Lower lobe of right lung (tissue), 2 donors: ENCODE measurements around the gene LMAN1L. TPM values are rescaled to one million over a fixed set of nuclear protein-coding genes. Genes with fewer than 3 reads are reported as not detected.
A peak's percentile ranks its signal among the peaks of the same experiment; 100 is the strongest.

Experiments used
- ATAC-seq, 2 donors: fragments of 200-7000 bp; cut with Tn5 transposase; one replicate each; pipeline ENCODE4 v1.9.1; 2020 to 2022; ENCODE audit warnings: mild to moderate bottlenecking in 2 of 2, moderate library complexity in 2 of 2
- DNase-seq: peaks from one replicate; pipeline ENCODE4 v3.0.0-alpha.2; 2020
- H3K27ac ChIP-seq: fragments of 200-600 bp; one replicate; pipeline ENCODE4 v1.8.0; 2022
- H3K27me3 ChIP-seq: fragments of 200-600 bp; one replicate; pipeline ENCODE4 v1.8.0; 2022; ENCODE audit warnings: low read depth
- H3K36me3 ChIP-seq: fragments of 200-600 bp; one replicate; pipeline ENCODE4 v1.8.0; 2022; ENCODE audit warnings: mild to moderate bottlenecking
- H3K4me1 ChIP-seq: fragments of 200-600 bp; one replicate; pipeline ENCODE4 v1.8.0; 2022
- H3K4me3 ChIP-seq: fragments of 200-600 bp; one replicate; pipeline ENCODE4 v1.8.0; 2022; ENCODE audit warnings: mild to moderate bottlenecking
- H3K9me3 ChIP-seq: fragments of 200-600 bp; one replicate; pipeline ENCODE4 v1.8.0; 2022
- intact Hi-C: fragments of 100-400 bp; cut with DNase I; formaldehyde crosslinking; loops from one replicate; pipeline ENCODE4 v1.11.0; 2022
- microRNA-seq: library from miRNA; unstranded; fragments of <30 nt; microRNA quantifications from one replicate; pipeline ENCODE4 v1.2.0, GENCODE V29; 2020; ENCODE audit warnings: borderline number of aligned reads
- total RNA-seq: library from RNA; stranded (reverse); fragmentation: NEBNext Ultra II Directional; extraction: Animal tissue kit (Norgen Biotek cat#: 25700); gene quantifications from one replicate; pipeline ENCODE4 v1.2.1, GENCODE V29; 2021
- TF ChIP-seq, protein P1 (sequence below): fragments of 200-600 bp; IDR thresholded peaks from one replicate; pipeline ENCODE4 v1.8.0; 2022; ENCODE audit warnings: antibody characterized with exemption, mild to moderate bottlenecking
- donor health status: DM: no; HTN: yes; CAD: no; lungs with severe emphysema.

LMAN1L gene
- total RNA-seq, 1 donor from 2014 or later = not detected

DNA sequence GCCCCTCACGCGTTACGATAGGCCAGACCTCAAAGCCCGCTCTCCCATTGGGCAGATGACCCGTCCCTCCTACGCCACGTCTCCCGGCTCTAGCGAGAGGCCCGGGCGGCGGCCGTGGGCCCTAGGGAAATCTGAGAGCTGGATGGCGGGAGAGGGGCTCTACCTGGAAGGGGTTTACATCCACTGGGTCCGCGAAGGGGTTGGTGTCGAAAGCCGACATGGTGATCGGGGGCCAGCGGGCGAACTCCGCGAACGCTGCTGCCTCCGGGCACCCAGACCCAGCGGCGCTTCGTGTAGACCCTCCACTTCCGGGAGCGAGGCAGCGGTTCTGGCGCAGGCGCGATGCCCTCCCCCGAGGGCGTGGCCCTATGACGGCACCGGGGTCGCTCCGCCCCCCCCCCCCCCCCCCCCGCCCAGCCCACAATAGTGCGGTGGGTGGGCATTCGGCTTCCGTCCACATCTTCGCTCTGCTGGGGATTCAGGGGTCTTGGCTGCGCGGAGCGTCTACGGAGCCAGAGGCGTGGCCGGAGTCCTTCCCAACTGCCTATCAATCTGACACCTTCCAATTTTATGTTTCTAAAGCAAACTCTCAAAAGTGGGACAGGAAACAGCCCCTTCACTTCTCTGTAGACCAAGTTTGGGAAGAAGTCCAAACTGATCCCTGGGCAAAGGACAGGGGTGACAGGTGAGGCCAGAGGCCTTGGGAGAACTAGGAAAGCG, 60.6 kb downstream of the LMAN1L start, which contains the start of gene SCAMP2:
TSS of gene SCAMP2 (minus strand) at position 330 of the 720 bp plus-strand sequence. CDS start at position 220, 110 bp downstream.
- DNase-seq = peak; percentile 97
- peak; percentile 96 to 97 for ATAC-seq
- Histone ChIP-seq H3K4me1 (peaks cover 50% of the 10 kb centered on the region), H3K36me3 (no peaks in the 10 kb centered on the region), H3K27ac (peak within 1 kb of the TSS; percentile 98), H3K4me3 (peak within 1 kb of the TSS; percentile 79), H3K9me3 (no peaks in the 10 kb centered on the region), H3K27me3 (no peaks in the 10 kb centered on the region)
- intact Hi-C loops = no loop called here
- TF ChIP-seq, protein P1, sequence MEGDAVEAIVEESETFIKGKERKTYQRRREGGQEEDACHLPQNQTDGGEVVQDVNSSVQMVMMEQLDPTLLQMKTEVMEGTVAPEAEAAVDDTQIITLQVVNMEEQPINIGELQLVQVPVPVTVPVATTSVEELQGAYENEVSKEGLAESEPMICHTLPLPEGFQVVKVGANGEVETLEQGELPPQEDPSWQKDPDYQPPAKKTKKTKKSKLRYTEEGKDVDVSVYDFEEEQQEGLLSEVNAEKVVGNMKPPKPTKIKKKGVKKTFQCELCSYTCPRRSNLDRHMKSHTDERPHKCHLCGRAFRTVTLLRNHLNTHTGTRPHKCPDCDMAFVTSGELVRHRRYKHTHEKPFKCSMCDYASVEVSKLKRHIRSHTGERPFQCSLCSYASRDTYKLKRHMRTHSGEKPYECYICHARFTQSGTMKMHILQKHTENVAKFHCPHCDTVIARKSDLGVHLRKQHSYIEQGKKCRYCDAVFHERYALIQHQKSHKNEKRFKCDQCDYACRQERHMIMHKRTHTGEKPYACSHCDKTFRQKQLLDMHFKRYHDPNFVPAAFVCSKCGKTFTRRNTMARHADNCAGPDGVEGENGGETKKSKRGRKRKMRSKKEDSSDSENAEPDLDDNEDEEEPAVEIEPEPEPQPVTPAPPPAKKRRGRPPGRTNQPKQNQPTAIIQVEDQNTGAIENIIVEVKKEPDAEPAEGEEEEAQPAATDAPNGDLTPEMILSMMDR = no peak

DNA sequence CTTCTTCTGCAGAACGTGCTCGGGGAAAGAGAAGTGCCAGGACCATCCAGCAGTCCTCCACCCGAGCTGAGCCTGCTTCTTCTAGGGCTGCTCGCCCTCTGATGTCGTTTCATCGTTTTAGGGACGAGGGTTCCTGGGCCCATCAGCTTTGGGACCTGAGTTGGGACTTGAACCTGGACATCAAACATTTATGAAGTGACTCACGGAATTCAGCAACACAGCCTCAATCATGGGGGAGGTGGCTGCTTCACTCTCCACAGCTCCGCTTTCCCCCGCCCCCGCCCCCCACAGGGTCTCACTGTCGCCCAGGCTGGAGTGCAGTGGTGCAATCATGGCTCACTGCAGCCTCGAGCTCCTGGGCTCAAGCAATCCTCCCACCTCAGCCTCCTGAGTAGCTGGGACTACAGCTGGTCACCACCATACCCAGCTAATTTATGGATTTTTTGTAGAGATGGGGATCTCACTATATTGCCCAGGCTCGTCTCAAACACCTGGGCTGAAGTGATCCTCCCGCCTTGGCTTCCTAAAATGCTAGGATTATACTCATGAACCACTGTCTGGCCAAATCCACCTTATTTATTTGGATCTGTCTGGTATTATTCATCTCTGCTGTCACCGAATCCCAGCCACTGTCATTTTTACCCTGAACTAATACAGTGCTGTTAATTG, 61.3 kb downstream of the LMAN1L start:
- DNase-seq (peak; percentile 51), ATAC-seq (peak in 1 of 2 donors; percentile 27)
- intact Hi-C loops = no loop called here
- no peaks in the 10 kb centered on the region for H3K27me3 ChIP-seq
- TF ChIP-seq, protein P1 = no peak
- H3K27ac ChIP-seq = peak overlapping the region; percentile 98
- no peaks in the 10 kb centered on the region for H3K9me3 ChIP-seq
- H3K4me3 ChIP-seq = peak overlapping the region; percentile 79
- H3K36me3 ChIP-seq = no peaks in the 10 kb centered on the region
- H3K4me1 ChIP-seq = peaks cover 43% of the 10 kb centered on the region

Small RNA genes within 50 kb of the gene (microRNA-seq; reads per million reads assigned to microRNA genes)
- gene MIR4513 (not detected), gene MIR6882 (not detected)

Other genes with a start within 250 kb of the LMAN1L start
- gene CLK3, start 197.0 kb upstream of the LMAN1L start, total RNA-seq = 75.5 TPM
- gene EDC3, start 116.8 kb upstream of the LMAN1L start, total RNA-seq = 30.5 TPM
- 0.38 TPM for gene CYP1A1, start 87.3 kb upstream of the LMAN1L start, total RNA-seq
- gene CYP1A2, start 64.0 kb upstream of the LMAN1L start, total RNA-seq = not detected
- 83.8 TPM for gene CSK, start 30.8 kb upstream of the LMAN1L start, total RNA-seq
- not detected for gene CPLX3, start 13.8 kb downstream of the LMAN1L start, total RNA-seq
- gene ULK3, start 30.3 kb downstream of the LMAN1L start, total RNA-seq = 40.3 TPM
- 122 TPM for gene SCAMP2, start 60.5 kb downstream of the LMAN1L start, total RNA-seq
- gene MPI, start 77.2 kb downstream of the LMAN1L start, total RNA-seq = 29.4 TPM
- gene FAM219B, start 94.0 kb downstream of the LMAN1L start, total RNA-seq = 92.2 TPM
- 134 TPM for gene COX5A, start 125.2 kb downstream of the LMAN1L start, total RNA-seq
- 17.0 TPM for gene RPP25, start 143.9 kb downstream of the LMAN1L start, total RNA-seq
- gene SCAMP5, start 182.7 kb downstream of the LMAN1L start, total RNA-seq = 1.9 TPM
- gene PPCDC, start 210.8 kb downstream of the LMAN1L start, total RNA-seq = 11.2 TPM